ENCODE measurements around the gene PYGM. TPM values are rescaled to one million over a fixed set of nuclear protein-coding genes. Genes with fewer than 3 reads are reported as not detected.
A peak's percentile ranks its signal among the peaks of the same experiment; 100 is the strongest.

Gene PYGM
- total and polyA plus RNA-seq, 2 of the 8 experiments (the other 6 are each of a cell fraction or from before 2014, with no cell fraction given), result 9.6 to 10.0 TPM

- H3K9me3 ChIP-seq (ENCODE audit: insufficient read depth in 2 of 2, low read depth in 1 of 2, low read length in 1 of 2), result no peaks in the 10 kb centered on the region
- H3K18ac ChIP-seq (ENCODE audit: extremely low read depth, low read length), result no peak overlapping the region
- POLR2A ChIA-PET (ENCODE audit: partially characterized antibody), result interaction anchor here (1.0 to 1.7 kb wide), 5 partner anchors 10 to 54 kb away, joined by 3 to 4 read pairs (median 3); no protein-coding TSS in a partner anchor
- H4K20me1 ChIP-seq (replicated peaks in 1 of 2; ENCODE audit: control insufficient read depth in 1 of 2, insufficient read depth in 2 of 2, low read length in 2 of 2), result no peaks in the 10 kb centered on the region
- H3K56ac ChIP-seq (replicated peaks; ENCODE audit: insufficient read length, low read depth, low read length), result no peak overlapping the region
- H4K8ac ChIP-seq (ENCODE audit: extremely low read depth, insufficient read depth, low read length), result no peak overlapping the region
- 52% methylated on average over 2 of the region's 2 CpGs; no CpG with 5 or more reads in 1 of the 2 experiments for WGBS, 2 experiments (ENCODE audit: extremely low coverage in 1 of 2, insufficient coverage in 1 of 2, insufficient read length in 1 of 2, insufficient replicate concordance in 2 of 2, low coverage in 1 of 2, low lambda C conversion rate in 2 of 2, missing lambda C conversion rate in 1 of 2)
- H2BK20ac ChIP-seq (ENCODE audit: low read length), result peak overlapping the region; percentile 61; the same call in 1 of the 2 replicates
- H3K4me3 ChIP-seq (ENCODE audit: extremely low read depth in 1 of 4, insufficient read depth in 2 of 4, low read depth in 3 of 4, low read length in 4 of 4), result no peak overlapping the region
- no peak overlapping the region for H2BK5ac ChIP-seq (ENCODE audit: low read depth, low read length)
- H3K27me3 ChIP-seq (replicated peaks in 1 of 4; ENCODE audit: control insufficient read depth in 3 of 4, extremely low read depth in 1 of 4, insufficient read depth in 3 of 4, low read length in 3 of 4), result no peaks in the 10 kb centered on the region
- H3K79me2 ChIP-seq (ENCODE audit: control insufficient read depth in 1 of 2, insufficient read depth in 2 of 2, low read length in 2 of 2), result no peaks in the 10 kb centered on the region
- peak overlapping the region; percentile 50; the same call in 1 of the 2 replicates for H2BK12ac ChIP-seq (ENCODE audit: low read depth, low read length)
- H3K14ac ChIP-seq (ENCODE audit: insufficient read length), result no peak overlapping the region
- no peak overlapping the region for H2AFZ ChIP-seq (ENCODE audit: low read length)
- DNase-seq (ENCODE audit: low read depth in 1 of 2, low spot score in 2 of 2), result no peak
- no peak overlapping the region for H3K27ac ChIP-seq (ENCODE audit: low read depth, low read length)
- no peaks in the 10 kb centered on the region; the same call in 1 of the 2 replicates for H3K79me1 ChIP-seq (ENCODE audit: low read depth, low read length)
- FAIRE-seq, result no peak
- no peak overlapping the region for H3K4ac ChIP-seq (replicated peaks; ENCODE audit: insufficient read length, low read depth, low read length)
- no peak overlapping the region for H2BK120ac ChIP-seq (replicated peaks; ENCODE audit: low read depth, low read length)
- 0 out of 2 replicates have a peak overlapping the region, but pooled peaks have one; percentile 75 for H2AK5ac ChIP-seq (ENCODE audit: low read depth, low read length)
- CTCF ChIA-PET (ENCODE audit: partially characterized antibody), result interaction anchor here (0.7 to 4.5 kb wide), 21 partner anchors 11 to 366 kb away, joined by 3 to 41 read pairs (median 6); partner anchors contain the start of gene RASGRP2
- peak overlapping the region; percentile 97; the same call in 1 of the 2 replicates for H2BK15ac ChIP-seq (ENCODE audit: low read length)
- H3K36me3 ChIP-seq (ENCODE audit: control insufficient read depth in 2 of 4, insufficient read depth in 4 of 4, low read length in 3 of 4), result no peaks in the 10 kb centered on the region
- H3K23ac ChIP-seq (ENCODE audit: insufficient read length), result no peak overlapping the region
- H3K23me2 ChIP-seq (ENCODE audit: low read depth, low read length), result no peaks in the 10 kb centered on the region; the same call in 1 of the 2 replicates
- H4K91ac ChIP-seq (replicated peaks; ENCODE audit: insufficient read length, low read length), result no peak overlapping the region
- H3K4me2 ChIP-seq (ENCODE audit: insufficient read depth in 1 of 2, low read depth in 2 of 2, low read length in 2 of 2), result no peak overlapping the region
- H3K4me1 ChIP-seq (replicated peaks in 1 of 4; ENCODE audit: control insufficient read depth in 3 of 4, insufficient read depth in 4 of 4, low read length in 3 of 4), result peaks cover 0 to 7% (median 5%) of the 10 kb centered on the region in 4 experiments; a peak in 6 of 7 replicates
- no peak overlapping the region for H3K9ac ChIP-seq (replicated peaks in 1 of 4; ENCODE audit: extremely low read depth in 1 of 4, low read depth in 3 of 4, low read length in 3 of 4)
- no peak overlapping the region for H4K5ac ChIP-seq (ENCODE audit: insufficient read length, low read depth, low read length)
- TF ChIP-seq RNF2 (IDR thresholded peaks at IDR 0.05; ENCODE audit: borderline replicate concordance, low read depth, low read length, missing control alignments, poor library complexity, severe bottlenecking) (no peak), CTCF (IDR thresholded peaks at IDR 0.05; ENCODE audit: control extremely low read depth in 1 of 3, insufficient read depth in 1 of 3, low read depth in 1 of 3, low read length in 3 of 3) (no peak), TBP (IDR thresholded peaks at IDR 0.05; ENCODE audit: low read depth, low read length) (no peak), USF2 (IDR thresholded peaks at IDR 0.05; ENCODE audit: low read length) (no peak), POLR2AphosphoS5 (IDR thresholded peaks at IDR 0.05; ENCODE audit: low read depth, low read length) (no peak), BCL11A (IDR thresholded peaks at IDR 0.05; ENCODE audit: low read depth in 2 of 2, low read length in 2 of 2) (no peak), MAX (IDR thresholded peaks at IDR 0.05) (no peak)
These were observed 54.3 kb downstream of the PYGM start for GRCh38 chr11:64705501-64705900.
